K562 (cell line): ENCODE results near the gene KCNMB1. TPM values are rescaled to one million over a fixed set of nuclear protein-coding genes. Genes with fewer than 3 reads are reported as not detected.

Experiments used
- ATAC-seq: fragments of 200-7000 bp; cut with Tn5 transposase; 3 replicates; pipeline ENCODE4 v1.9.1; 2020; ENCODE audit warnings: moderate library complexity
- BruUV-seq: library from RNA; stranded (reverse); fragments of 400-500 nt; replicated peaks from 2 replicates; lab custom pipeline; 2021; lab: Mats Ljungman, UMichigan
- CTCF ChIA-PET: fragments of 300-600 bp; formaldehyde crosslinking; extraction: SDS; loops from one replicate; lab custom pipeline; 2021; ENCODE audit warnings: low intra/inter-chr PET ratio; lab: Yijun Ruan, JAX
- POLR2A ChIA-PET: fragments of 300-600, 350-650 bp; sonication (Branson Sonifier 250); formaldehyde crosslinking; extraction: SDS; loops from one replicate; lab custom pipeline; 2021; ENCODE audit warnings: antibody characterized with exemption, inconsistent platforms; lab: Yijun Ruan, JAX
- DNase-seq, 4 experiments: peaks; one replicate each; pipeline versions ENCODE4 v3.0.0 to v3.0.0-alpha.2; 2011 to 2018; ENCODE audit warnings: low spot score in 3 of 4, mixed read lengths in 3 of 4; ENCODE audit errors: extremely low read depth in 1 of 4
- FAIRE-seq: peaks from 2 replicates; lab custom pipeline; 2011; peaks lifted over from hg19 to GRCh38; lab: Jason Lieb, UNC
- H2AFZ ChIP-seq: 2 replicates; pipeline ENCODE4 v1.6.0; 2011; ENCODE audit warnings: low read depth, low read length, control low read depth, inconsistent platforms
- H3K27ac ChIP-seq: fragments of 200-600 bp; 3 replicates; pipeline ENCODE4 v1.8.0; 2011; ENCODE audit warnings: low read depth, mild to moderate bottlenecking, control low read depth, inconsistent platforms, low read length, moderate library complexity, mixed read lengths; ENCODE audit errors: extremely low read depth
- H3K27me3 ChIP-seq, 2 experiments: fragments of 300-600 bp in 1 of 2; 2 replicates in 1 of 2; 3 replicates in 1 of 2; pipeline versions ENCODE4 v1.6.0 to v1.8.0; 2011; ENCODE audit warnings: inconsistent platforms in 2 of 2, low read length in 2 of 2, mild to moderate bottlenecking in 1 of 2, mixed read lengths in 1 of 2, moderate library complexity in 1 of 2; ENCODE audit not compliant: control insufficient read depth in 2 of 2, insufficient read depth in 2 of 2
- H3K36me3 ChIP-seq: fragments of 300-600 bp; 3 replicates; pipeline ENCODE4 v1.8.0; 2011; ENCODE audit warnings: mild to moderate bottlenecking, low read length, inconsistent platforms; ENCODE audit not compliant: control insufficient read depth, insufficient read depth
- H3K4me1 ChIP-seq, 2 experiments: fragments of 200-600 bp in 1 of 2; replicated peaks in 1 of 2; 2 replicates in 1 of 2; 3 replicates in 1 of 2; pipeline versions ENCODE4 v1.5.1 to v1.8.0; 2011; ENCODE audit warnings: inconsistent platforms in 2 of 2, low read length in 2 of 2, mild to moderate bottlenecking in 1 of 2, mixed read lengths in 1 of 2, moderate library complexity in 1 of 2; ENCODE audit not compliant: control insufficient read depth in 2 of 2, insufficient read depth in 2 of 2
- H3K4me2 ChIP-seq: 2 replicates; pipeline ENCODE4 v1.6.1; 2011; ENCODE audit warnings: low read length, control low read depth, inconsistent platforms, mixed read lengths; ENCODE audit not compliant: insufficient read depth
- H3K4me3 ChIP-seq: fragments of 200-600 bp; sonication (generic), shearing (Covaris generic); 2 replicates; pipeline ENCODE4 v1.5.1; 2016; ENCODE audit warnings: control low read depth, inconsistent platforms
- H3K79me2 ChIP-seq: fragments of 200-600 bp; 3 replicates; pipeline ENCODE4 v1.8.0; 2011; ENCODE audit warnings: low read length, inconsistent platforms; ENCODE audit not compliant: control insufficient read depth, insufficient read depth
- H3K9ac ChIP-seq, 2 experiments: 2 replicates each; pipeline versions ENCODE4 v1.6.0 to v1.6.1; 2011; ENCODE audit warnings: low read depth in 2 of 2, low read length in 2 of 2, control low read depth in 1 of 2, inconsistent platforms in 1 of 2, mild to moderate bottlenecking in 1 of 2, mixed read lengths in 1 of 2; ENCODE audit not compliant: insufficient read depth in 1 of 2
- H3K9me1 ChIP-seq: one replicate; pipeline ENCODE4 v1.6.0; 2011; ENCODE audit warnings: inconsistent platforms, mild to moderate bottlenecking, low read length, moderate library complexity; ENCODE audit not compliant: control insufficient read depth, insufficient read depth
- H3K9me3 ChIP-seq: replicated peaks from 2 replicates; pipeline ENCODE4 v1.5.1; 2011; ENCODE audit warnings: low read depth, low read length, inconsistent platforms; ENCODE audit not compliant: control insufficient read depth, insufficient read depth
- H4K20me1 ChIP-seq: replicated peaks from 2 replicates; pipeline ENCODE4 v1.6.1; 2011; ENCODE audit warnings: low read length, inconsistent platforms, mixed read lengths; ENCODE audit not compliant: control insufficient read depth, insufficient read depth
- CEBPB ChIP-seq: fragments of 450-650 bp; IDR thresholded peaks from 2 replicates; pipeline ENCODE4 v1.6.1; 2016; ENCODE audit warnings: missing genetic modification characterization, missing compliant biosample characterization
- COPS2 ChIP-seq: fragments of 450-650 bp; conservative IDR thresholded peaks from 2 replicates; pipeline ENCODE4 v1.6.1; 2016; ENCODE audit warnings: mild to moderate bottlenecking, moderate library complexity
- ELF4 ChIP-seq: fragments of 450-650 bp; formaldehyde crosslinking; IDR thresholded peaks from 2 replicates; pipeline ENCODE4 v1.4.0; 2022; ENCODE audit warnings: missing genetic modification characterization
- ESRRB ChIP-seq: fragments of 250-450 bp; sonication (Bioruptor Pico); IDR thresholded peaks from 2 replicates; pipeline ENCODE4 v1.5.0; 2020; ENCODE audit warnings: mild to moderate bottlenecking, moderate library complexity, borderline replicate concordance
- FOXA3 ChIP-seq, 2 experiments: fragments of 450-650 bp in 1 of 2; sonication (generic) in 1 of 2; formaldehyde crosslinking; IDR thresholded peaks in 1 of 2; conservative IDR thresholded peaks in 1 of 2; 2 replicates each; pipeline versions ENCODE4 v1.4.0 to v1.8.0; 2020 to 2022; ENCODE audit warnings: mild to moderate bottlenecking in 2 of 2, missing genetic modification reagents in 1 of 2
- HINFP ChIP-seq: fragments of 450-650 bp; conservative IDR thresholded peaks from 2 replicates; pipeline ENCODE4 v1.6.1; 2016; ENCODE audit warnings: missing genetic modification characterization, low read depth, mild to moderate bottlenecking, control low read depth, missing compliant biosample characterization
- MYBL2 ChIP-seq, 2 experiments: fragments of 450-650 bp in 1 of 2; sonication (generic) in 1 of 2; formaldehyde crosslinking in 1 of 2; IDR thresholded peaks; 2 replicates each; pipeline versions ENCODE4 v1.6.1 to v1.8.1; 2017 to 2022; ENCODE audit warnings: borderline replicate concordance in 1 of 2, inconsistent platforms in 1 of 2, low read depth in 1 of 2, mild to moderate bottlenecking in 1 of 2, missing genetic modification reagents in 1 of 2, moderate library complexity in 1 of 2
- NEUROD1 ChIP-seq: fragments of 150-350 bp; IDR thresholded peaks from 2 replicates; pipeline ENCODE4 v1.6.1; 2014; ENCODE audit warnings: borderline replicate concordance, low read length, low read depth; ENCODE audit not compliant: partially characterized antibody
- NR2F6 ChIP-seq: fragments of 450-650 bp; formaldehyde crosslinking; IDR thresholded peaks from 2 replicates; pipeline ENCODE4 v1.4.0; 2020; ENCODE audit warnings: mild to moderate bottlenecking
- PTTG1 ChIP-seq: fragments of 450-650 bp; IDR thresholded peaks from 2 replicates; pipeline ENCODE4 v1.6.1; 2016; ENCODE audit warnings: low read depth, mild to moderate bottlenecking, missing genetic modification characterization, missing compliant biosample characterization
- SIX5 ChIP-seq, 2 experiments: IDR thresholded peaks; 2 replicates each; pipeline ENCODE4 v1.6.1; 2011; ENCODE audit warnings: low read length in 2 of 2, borderline replicate concordance in 1 of 2, low read depth in 1 of 2, mild to moderate bottlenecking in 1 of 2, moderate library complexity in 1 of 2; ENCODE audit not compliant: insufficient read depth in 1 of 2
- SMARCA5 ChIP-seq: fragments of 450-650 bp; IDR thresholded peaks from 2 replicates; pipeline ENCODE4 v1.6.1; 2016
- SMARCC2 ChIP-seq: fragments of 450-650 bp; IDR thresholded peaks from 2 replicates; pipeline ENCODE4 v1.6.1; 2017; ENCODE audit warnings: antibody characterized with exemption, moderate library complexity, mild to moderate bottlenecking, low read depth
- SNIP1 ChIP-seq: fragments of 450-650 bp; IDR thresholded peaks from 2 replicates; pipeline ENCODE4 v1.7.1; 2017; ENCODE audit warnings: low read depth, mild to moderate bottlenecking
- ZBTB17 ChIP-seq: fragments of 450-650 bp; formaldehyde crosslinking; IDR thresholded peaks from 2 replicates; pipeline ENCODE4 v1.4.0; 2020; ENCODE audit warnings: mild to moderate bottlenecking
- ZNF311 ChIP-seq: fragments of 250-450 bp; sonication (Bioruptor Pico); IDR thresholded peaks from 2 replicates; pipeline ENCODE4 v1.4.0; 2020; ENCODE audit warnings: mild to moderate bottlenecking, moderate library complexity
- WGBS: fragments of 100-300 bp; shearing (Covaris generic); methylation state at CpG from one replicate; pipeline ENCODE4 v1.1.6; 2016; ENCODE audit warnings: low coverage, mixed read lengths; ENCODE audit not compliant: insufficient coverage; ENCODE audit errors: missing lambda C conversion rate; 5-methylcytosine and 5-hydroxymethylcytosine counted together
- in situ Hi-C: fragments of 300-500 bp; cut with MboI; formaldehyde crosslinking; loops from 4 replicates; pipeline ENCODE4 v1.15.0; 2018; ENCODE audit warnings: inconsistent platforms, mixed read lengths
- intact Hi-C: fragments of 100-400 bp; cut with micrococcal nuclease; formaldehyde crosslinking; loops from 2 replicates; pipeline ENCODE4 v1.14.2; 2022
- polyA plus RNA-seq, 8 experiments: library from polyadenylated mRNA; depleted of rRNA in 4 of 8; stranded (reverse) in 5 of 8; unstranded in 3 of 8; fragments of >200 nt; fragmentation: Nextera tagmentation in 2 of 8; fragmentation: Illumina TruSeq in 1 of 8; extraction: Ambion mirVana in 2 of 8; extraction: Trizol in 1 of 8; gene quantifications; 2 replicates each; pipeline versions ENCODE4 v1.2.1 to v1.2.3, GENCODE V29; 2011 to 2014; ENCODE audit warnings: inconsistent platforms in 1 of 8, missing spikeins in 1 of 8
- total RNA-seq, 7 experiments: library from RNA; depleted of rRNA in 6 of 7; stranded (reverse); fragments of >200 nt in 6 of 7; fragmentation: Illumina TruSeq in 2 of 7; extraction: Trizol in 2 of 7; gene quantifications; 2 replicates each; pipeline versions ENCODE4 v1.2.1 to v1.2.3, GENCODE V29; 2011 to 2021; ENCODE audit warnings: low replicate concordance in 1 of 7
- TF ChIP-seq, protein P1 (sequence below): fragments of 450-650 bp; IDR thresholded peaks from 2 replicates; pipeline ENCODE4 v1.6.1; 2014; ENCODE audit warnings: low read depth, mild to moderate bottlenecking, moderate library complexity, borderline replicate concordance

The KCNMB1 gene
- total and polyA plus RNA-seq, 9 of the 15 experiments (the other 6 are each of a cell fraction or from before 2014, with no cell fraction given) = not detected

DNA sequence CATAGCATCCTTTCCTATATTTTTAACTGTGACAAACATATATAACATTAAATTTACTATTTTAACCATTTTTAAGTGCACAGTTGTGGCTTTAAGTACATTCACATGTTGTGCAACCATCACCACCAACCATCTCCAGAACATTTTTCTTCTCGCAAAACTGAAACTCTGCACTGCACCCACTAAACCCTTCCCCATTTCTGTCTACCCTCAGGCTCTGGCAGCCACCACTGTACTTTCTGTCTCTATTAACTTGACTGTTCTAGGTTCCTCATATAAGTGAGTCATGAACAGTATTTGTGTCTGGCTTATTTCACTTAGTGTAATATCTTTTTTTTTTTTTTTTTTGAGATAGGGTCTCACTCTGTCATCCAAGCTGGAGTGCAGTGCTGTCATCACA, 25.5 kb downstream of the KCNMB1 start (continued):
- TF ChIP-seq NEUROD1 = no peak
- no peak for TF ChIP-seq ESRRB (CRISPR knock-in tag)
- TF ChIP-seq, all 486 proteins: peak for 0

GRCh38 chr5:170362656-170363055, 26.5 kb downstream of the KCNMB1 start:
- ATAC-seq (no peak), DNase-seq (no peak), FAIRE-seq (no peak)
- no peaks in the 10 kb centered on the region for H3K36me3 ChIP-seq
- no peaks in the 10 kb centered on the region for H3K9me3 ChIP-seq
- no peak overlapping the region for H3K27ac ChIP-seq
- no peaks in the 10 kb centered on the region for H3K79me2 ChIP-seq
- H3K4me1 ChIP-seq = peaks cover 0 to 8% of the 10 kb centered on the region in 2 experiments
- no peaks in the 10 kb centered on the region for H3K9me1 ChIP-seq
- 31% methylated on average over 6 of the region's 6 CpGs for WGBS
- no TSS peak for BruUV-seq
- CTCF ChIA-PET = no interaction called here
- TF ChIP-seq MYBL2 (IDR thresholded peaks at IDR 0.05; ENCODE audit: low read depth) = no peak
- no peak for TF ChIP-seq MYBL2 (CRISPR knock-in tag; IDR thresholded peaks at IDR 0.05; ENCODE audit: borderline replicate concordance)
- TF ChIP-seq SMARCC2 = no peak
- no peak for TF ChIP-seq SMARCA5
- TF ChIP-seq FOXA3 (CRISPR knock-in tag; conservative IDR thresholded peaks at IDR 0.05 in 1 of 2, IDR thresholded peaks at IDR 0.05 in 1 of 2) = no peak
- TF ChIP-seq COPS2 = no peak
- no peak for TF ChIP-seq NR2F6 (CRISPR knock-in tag)
- TF ChIP-seq SIX5 (IDR thresholded peaks at IDR 0.05; ENCODE audit: borderline replicate concordance in 1 of 2, insufficient read depth in 1 of 2, low read depth in 1 of 2, low read length in 2 of 2) = no peak
- no peak for TF ChIP-seq ZBTB17 (CRISPR knock-in tag)
- no peak for TF ChIP-seq PTTG1
- TF ChIP-seq SNIP1 = no peak
- no peak for TF ChIP-seq HINFP (tag)
- TF ChIP-seq ELF4 (CRISPR knock-in tag) = no peak
- no peak for TF ChIP-seq CEBPB (tag)
- TF ChIP-seq, protein P1, sequence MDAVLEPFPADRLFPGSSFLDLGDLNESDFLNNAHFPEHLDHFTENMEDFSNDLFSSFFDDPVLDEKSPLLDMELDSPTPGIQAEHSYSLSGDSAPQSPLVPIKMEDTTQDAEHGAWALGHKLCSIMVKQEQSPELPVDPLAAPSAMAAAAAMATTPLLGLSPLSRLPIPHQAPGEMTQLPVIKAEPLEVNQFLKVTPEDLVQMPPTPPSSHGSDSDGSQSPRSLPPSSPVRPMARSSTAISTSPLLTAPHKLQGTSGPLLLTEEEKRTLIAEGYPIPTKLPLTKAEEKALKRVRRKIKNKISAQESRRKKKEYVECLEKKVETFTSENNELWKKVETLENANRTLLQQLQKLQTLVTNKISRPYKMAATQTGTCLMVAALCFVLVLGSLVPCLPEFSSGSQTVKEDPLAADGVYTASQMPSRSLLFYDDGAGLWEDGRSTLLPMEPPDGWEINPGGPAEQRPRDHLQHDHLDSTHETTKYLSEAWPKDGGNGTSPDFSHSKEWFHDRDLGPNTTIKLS = no peak
- TF ChIP-seq ZNF311 = no peak
- H3K27me3 ChIP-seq = peaks cover 4 to 17% of the 10 kb centered on the region in 2 experiments; a peak in 3 of 5 replicates
- H4K20me1 ChIP-seq = no peaks in the 10 kb centered on the region; the same call in 1 of the 2 replicates
- H3K4me3 ChIP-seq = no peak overlapping the region
- intact Hi-C loops = no loop called here
- in situ Hi-C loops = no loop called here
- POLR2A ChIA-PET = no interaction called here
- no peak overlapping the region for H2AFZ ChIP-seq
- H3K4me2 ChIP-seq = no peak overlapping the region
- H3K9ac ChIP-seq = no peak overlapping the region
